Measurements from ENCODE around the gene SLC5A10.

DNA sequence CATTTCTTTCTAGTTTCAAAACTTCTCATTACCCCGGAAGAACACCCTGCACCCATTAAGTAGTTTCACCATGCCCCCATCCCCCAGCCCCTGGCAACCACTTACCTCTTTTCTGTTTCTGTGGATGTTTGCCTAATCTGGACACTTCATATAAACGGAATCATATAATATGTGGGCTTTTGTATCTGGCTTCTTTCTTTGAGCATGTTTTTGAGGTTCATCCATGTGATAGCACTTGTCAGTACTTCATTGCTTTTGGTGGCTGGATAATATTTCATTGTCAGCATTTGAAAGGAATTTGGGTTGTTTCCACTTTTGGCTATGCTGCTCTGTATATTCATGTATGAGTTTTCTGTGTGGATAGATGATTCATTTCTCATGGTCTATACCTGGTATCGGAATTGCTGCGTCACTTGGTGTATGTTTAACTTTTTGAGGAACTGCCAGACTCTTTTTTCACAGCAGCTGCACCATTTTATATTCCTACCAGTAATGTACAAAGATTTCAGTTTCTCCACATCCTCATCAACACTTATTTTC lies 30.0 kb upstream of the SLC5A10 start:
- no peak for TF ChIP-seq POLR2A (IDR thresholded peaks at IDR 0.05)
- TF ChIP-seq, protein P1, sequence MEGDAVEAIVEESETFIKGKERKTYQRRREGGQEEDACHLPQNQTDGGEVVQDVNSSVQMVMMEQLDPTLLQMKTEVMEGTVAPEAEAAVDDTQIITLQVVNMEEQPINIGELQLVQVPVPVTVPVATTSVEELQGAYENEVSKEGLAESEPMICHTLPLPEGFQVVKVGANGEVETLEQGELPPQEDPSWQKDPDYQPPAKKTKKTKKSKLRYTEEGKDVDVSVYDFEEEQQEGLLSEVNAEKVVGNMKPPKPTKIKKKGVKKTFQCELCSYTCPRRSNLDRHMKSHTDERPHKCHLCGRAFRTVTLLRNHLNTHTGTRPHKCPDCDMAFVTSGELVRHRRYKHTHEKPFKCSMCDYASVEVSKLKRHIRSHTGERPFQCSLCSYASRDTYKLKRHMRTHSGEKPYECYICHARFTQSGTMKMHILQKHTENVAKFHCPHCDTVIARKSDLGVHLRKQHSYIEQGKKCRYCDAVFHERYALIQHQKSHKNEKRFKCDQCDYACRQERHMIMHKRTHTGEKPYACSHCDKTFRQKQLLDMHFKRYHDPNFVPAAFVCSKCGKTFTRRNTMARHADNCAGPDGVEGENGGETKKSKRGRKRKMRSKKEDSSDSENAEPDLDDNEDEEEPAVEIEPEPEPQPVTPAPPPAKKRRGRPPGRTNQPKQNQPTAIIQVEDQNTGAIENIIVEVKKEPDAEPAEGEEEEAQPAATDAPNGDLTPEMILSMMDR (IDR thresholded peaks at IDR 0.05), result no peak
